K562 (cell line): Measurements from ENCODE around the gene EIF1. TPM values are rescaled to one million over a fixed set of nuclear protein-coding genes. Genes with fewer than 3 reads are reported as not detected.

Experiments used
- CREB3L1 ChIP-seq: fragments of 450-650 bp; IDR thresholded peaks from 2 replicates; pipeline ENCODE4 v1.6.1; 2014; ENCODE audit warnings: low read depth, mild to moderate bottlenecking, moderate library complexity, borderline replicate concordance
- EP400 ChIP-seq: fragments of 450-650 bp; IDR thresholded peaks from 2 replicates; pipeline ENCODE4 v1.6.1; 2017; ENCODE audit warnings: antibody characterized with exemption, mild to moderate bottlenecking, moderate library complexity
- KDM1A ChIP-seq, 2 experiments: fragments of 450-650 bp; IDR thresholded peaks; 2 replicates each; pipeline ENCODE4 v1.6.1; 2016; ENCODE audit warnings: mild to moderate bottlenecking in 2 of 2
- KLF13 ChIP-seq: fragments of 450-650 bp; IDR thresholded peaks from 2 replicates; pipeline ENCODE4 v1.6.1; 2016; ENCODE audit warnings: missing genetic modification characterization, low read depth, mild to moderate bottlenecking, missing compliant biosample characterization, moderate library complexity, borderline replicate concordance
- MCM3 ChIP-seq: fragments of 450-650 bp; IDR thresholded peaks from 2 replicates; pipeline ENCODE4 v1.6.1; 2016
- MEF2A ChIP-seq: IDR thresholded peaks from 2 replicates; pipeline ENCODE4 v1.6.1; 2011; ENCODE audit warnings: low read depth, mild to moderate bottlenecking, low read length, moderate library complexity; ENCODE audit not compliant: control insufficient read depth
- NKRF ChIP-seq: fragments of 450-650 bp; IDR thresholded peaks from 2 replicates; pipeline ENCODE4 v1.6.1; 2016; ENCODE audit warnings: borderline replicate concordance
- NR2C1 ChIP-seq, 2 experiments: fragments of 450-650 bp; IDR thresholded peaks; 2 replicates each; pipeline ENCODE4 v1.6.1; 2017; ENCODE audit warnings: mild to moderate bottlenecking in 2 of 2, antibody characterized with exemption in 1 of 2, inconsistent platforms in 1 of 2, missing compliant biosample characterization in 1 of 2, missing genetic modification characterization in 1 of 2
- SAFB2 ChIP-seq: fragments of 200-400 bp; formaldehyde crosslinking; IDR thresholded peaks from 2 replicates; pipeline ENCODE4 v1.6.1; 2018; ENCODE audit warnings: borderline replicate concordance, low read length, low read depth, moderate library complexity; ENCODE audit not compliant: severe bottlenecking
- SMARCA4 ChIP-seq: fragments of 450-650 bp; IDR thresholded peaks from 2 replicates; pipeline ENCODE4 v1.6.1; 2016
- ZC3H8 ChIP-seq: fragments of 450-650 bp; IDR thresholded peaks from 2 replicates; pipeline ENCODE4 v1.6.1; 2017
- ZFP91 ChIP-seq: sonication (generic); formaldehyde crosslinking; IDR thresholded peaks from 2 replicates; pipeline ENCODE4 v1.8.0; 2022; ENCODE audit warnings: mild to moderate bottlenecking, missing genetic modification reagents
- ZNF140 ChIP-seq: fragments of 250-450 bp; sonication (Bioruptor Pico); IDR thresholded peaks from 2 replicates; pipeline ENCODE4 v1.8.0; 2021; ENCODE audit warnings: moderate library complexity, mild to moderate bottlenecking, inconsistent platforms
- ZNF212 ChIP-seq: fragments of 450-650 bp; formaldehyde crosslinking; IDR thresholded peaks from 2 replicates; pipeline ENCODE4 v1.4.0; 2020; ENCODE audit warnings: mild to moderate bottlenecking
- ZNF311 ChIP-seq: fragments of 250-450 bp; sonication (Bioruptor Pico); IDR thresholded peaks from 2 replicates; pipeline ENCODE4 v1.4.0; 2020; ENCODE audit warnings: mild to moderate bottlenecking, moderate library complexity
- ZNF408 ChIP-seq: fragments of 250-450 bp; sonication (Bioruptor Pico); IDR thresholded peaks from 2 replicates; pipeline ENCODE4 v1.4.0; 2020; ENCODE audit warnings: low read depth, mild to moderate bottlenecking, moderate library complexity
- ZNF449 ChIP-seq: fragments of 250-450 bp; sonication (Bioruptor Pico); IDR thresholded peaks from 2 replicates; pipeline ENCODE4 v1.8.0; 2022; ENCODE audit warnings: moderate library complexity, mild to moderate bottlenecking, inconsistent platforms
- ZNF780A ChIP-seq: fragments of 250-450 bp; sonication (Bioruptor Pico); IDR thresholded peaks from 2 replicates; pipeline ENCODE4 v1.5.0; 2021; ENCODE audit warnings: mild to moderate bottlenecking
- ZNF79 ChIP-seq: fragments of 250-450 bp; sonication (Bioruptor Pico); IDR thresholded peaks from 2 replicates; pipeline ENCODE4 v1.4.0; 2020; ENCODE audit warnings: low read depth, mild to moderate bottlenecking, moderate library complexity
- ZNF830 ChIP-seq: fragments of 250-450 bp; sonication (Bioruptor Pico); IDR thresholded peaks from 2 replicates; pipeline ENCODE4 v1.5.0; 2021; ENCODE audit warnings: mild to moderate bottlenecking
- polyA plus RNA-seq, 8 experiments: library from polyadenylated mRNA; depleted of rRNA in 4 of 8; stranded (reverse) in 5 of 8; unstranded in 3 of 8; fragments of >200 nt; fragmentation: Nextera tagmentation in 2 of 8; fragmentation: Illumina TruSeq in 1 of 8; extraction: Ambion mirVana in 2 of 8; extraction: Trizol in 1 of 8; gene quantifications; 2 replicates each; pipeline versions ENCODE4 v1.2.1 to v1.2.3, GENCODE V29; 2011 to 2014; ENCODE audit warnings: inconsistent platforms in 1 of 8, missing spikeins in 1 of 8
- total RNA-seq, 7 experiments: library from RNA; depleted of rRNA in 6 of 7; stranded (reverse); fragments of >200 nt in 6 of 7; fragmentation: Illumina TruSeq in 2 of 7; extraction: Trizol in 2 of 7; gene quantifications; 2 replicates each; pipeline versions ENCODE4 v1.2.1 to v1.2.3, GENCODE V29; 2011 to 2021; ENCODE audit warnings: low replicate concordance in 1 of 7

Gene EIF1
- total and polyA plus RNA-seq, 9 of the 15 experiments (the other 6 are each of a cell fraction or from before 2014, with no cell fraction given): 67.0 to 1,204 (median 320) TPM

GRCh38 chr17:41688641-41689496, at the start of gene EIF1 (continued):
- TF ChIP-seq ZNF449 (CRISPR knock-in tag): peak; percentile 52; the same call in 1 of the 2 replicates
- peak; percentile 94 for TF ChIP-seq ZNF830
- TF ChIP-seq KDM1A (IDR thresholded peaks at IDR 0.05): no peak
- TF ChIP-seq ZNF212: peak; percentile 77; the same call in 1 of the 2 replicates
- TF ChIP-seq EP400: peak; percentile 99; the same call in 1 of the 2 replicates
- no peak for TF ChIP-seq ZNF311 (CRISPR knock-in tag)
- no peak for TF ChIP-seq ZNF408 (CRISPR knock-in tag)
- peak; percentile 85 for TF ChIP-seq NR2C1 (IDR thresholded peaks at IDR 0.05)
- peak; percentile 83 for TF ChIP-seq NR2C1 (tag; IDR thresholded peaks at IDR 0.05)
- no peak for TF ChIP-seq ZNF780A (CRISPR knock-in tag)
- TF ChIP-seq ZFP91 (CRISPR knock-in tag): no peak
- no peak for TF ChIP-seq ZC3H8
- no peak for TF ChIP-seq NKRF
- no peak for TF ChIP-seq ZNF140 (CRISPR knock-in tag)
- TF ChIP-seq ZNF79: no peak
- TF ChIP-seq CREB3L1: peak; percentile 50; the same call in 1 of the 2 replicates
- no peak for TF ChIP-seq KLF13 (tag)
- no peak for TF ChIP-seq SAFB2
- TF ChIP-seq MCM3: no peak
- no peak for TF ChIP-seq MEF2A
- TF ChIP-seq SMARCA4: no peak
